Activated CD4-positive, alpha-beta T cell treated with anti-CD3 and anti-CD28 coated beads, Interleukin-2, Interleukin-6, amounts not matched to agents 100 ng/mL and 50 ng/mL, durations not matched to agents 16 hours and 8 hours (primary cell): ENCODE measurements around the gene OR2V1.
"Not testable (repeated sequence)": the region's sequence is repeated elsewhere in the genome, so short reads cannot be mapped to it uniquely, and the experiment has no call there.

ENCODE experiments used
- DNase-seq: peaks from one replicate; pipeline ENCODE4 v3.0.0-alpha.2; 2020

The OR2V1 gene

GRCh38 chr5:181160152-181160754, 29.3 kb upstream of the OR2V1 start:
- peak; percentile 63 for DNase-seq

GRCh38 chr5:181159286-181160151, 28.6 kb upstream of the OR2V1 start:
- peak; percentile 94 for DNase-seq

GRCh38 chr5:181158869-181159268, 27.9 kb upstream of the OR2V1 start:
- DNase-seq: no peak

GRCh38 chr5:181156758-181157157, 25.8 kb upstream of the OR2V1 start:
- DNase-seq: no peak

- DNase-seq: peak; percentile 54
Measured at GRCh38 chr5:181153814-181154213, 22.8 kb upstream of the OR2V1 start.

- no peak for DNase-seq
Measured at GRCh38 chr5:181152406-181152805, 21.4 kb upstream of the OR2V1 start.

- DNase-seq: no peak
Measured at GRCh38 chr5:181151146-181151545, 20.2 kb upstream of the OR2V1 start.

- no peak for DNase-seq
Measured at GRCh38 chr5:181149806-181150733, 19.1 kb upstream of the OR2V1 start.

GRCh38 chr5:181149355-181149754, 18.4 kb upstream of the OR2V1 start:
- no peak for DNase-seq

- DNase-seq: not testable (repeated sequence)
Measured at GRCh38 chr5:181146927-181147636, 16.1 kb upstream of the OR2V1 start, which contains the start of gene OR2V2. TSS of gene OR2V2 (plus strand) at chr5:181147586. CDS start at chr5:181154943, 7,357 bp downstream.

- DNase-seq: no peak
Measured at GRCh38 chr5:181145133-181145532, 14.2 kb upstream of the OR2V1 start.

GRCh38 chr5:181142054-181142453, 11.1 kb upstream of the OR2V1 start:
- DNase-seq: no peak

- no peak for DNase-seq
Measured at GRCh38 chr5:181140766-181141165, 9.8 kb upstream of the OR2V1 start.

- no peak for DNase-seq
Measured at GRCh38 chr5:181138258-181138657, 7.3 kb upstream of the OR2V1 start.

GRCh38 chr5:181136361-181136955, 5.5 kb upstream of the OR2V1 start:
- DNase-seq: no peak

- DNase-seq: no peak
Measured at GRCh38 chr5:181134259-181134658, 3.3 kb upstream of the OR2V1 start.

GRCh38 chr5:181133610-181134231, 2.8 kb upstream of the OR2V1 start:
- no peak for DNase-seq

GRCh38 chr5:181133083-181133482, 2.1 kb upstream of the OR2V1 start:
- DNase-seq: no peak

- DNase-seq: no peak
Measured at GRCh38 chr5:181131514-181131913, 545 bp upstream of the OR2V1 start.

- not testable (repeated sequence) for DNase-seq
Measured at GRCh38 chr5:181130081-181130480, 888 bp downstream of the OR2V1 start.

- no peak for DNase-seq
Measured at GRCh38 chr5:181129601-181130000, 1.4 kb downstream of the OR2V1 start.
